Gastrocnemius medialis (tissue), 4 donors: ENCODE measurements around the gene ATXN1. TPM values are rescaled to one million over a fixed set of nuclear protein-coding genes. Genes with fewer than 3 reads are reported as not detected.
A peak's percentile ranks its signal among the peaks of the same experiment; 100 is the strongest.

Experiments used
- ATAC-seq, 2 donors: fragments of 150-250 bp; one replicate each; pipeline ENCODE4 v1.9.1; 2016
- DNase-seq, 2 donors: peaks; one replicate each; pipeline ENCODE4 v3.0.0-alpha.2; 2019
- H3K27ac ChIP-seq, 4 donors: fragments of 200-600 bp; sonication (generic); 1 replicate in 1 of 4; 2 replicates in 3 of 4; pipeline ENCODE4 v1.5.1; 2016 to 2018; ENCODE audit warnings: mild to moderate bottlenecking in 2 of 4, moderate library complexity in 1 of 4
- H3K27me3 ChIP-seq, 3 donors: fragments of 200-600 bp; sonication (generic) in 2 of 3; 1 replicate in 1 of 3; 2 replicates in 2 of 3; pipeline versions ENCODE4 v1.5.1 to v1.6.0; 2016 to 2019; ENCODE audit warnings: mild to moderate bottlenecking in 1 of 3, moderate library complexity in 1 of 3
- H3K36me3 ChIP-seq, 2 donors: fragments of 200-600 bp; sonication (generic) in 1 of 2; one replicate each; pipeline ENCODE4 v1.5.1; 2017 to 2018
- H3K4me1 ChIP-seq, 2 donors: fragments of 200-600 bp; sonication (generic) in 1 of 2; one replicate each; pipeline ENCODE4 v1.5.1; 2016 to 2017; ENCODE audit warnings: mild to moderate bottlenecking in 2 of 2
- H3K4me3 ChIP-seq, 4 donors: fragments of 200-600 bp; sonication (generic) in 3 of 4; 1 replicate in 1 of 4; 2 replicates in 3 of 4; pipeline ENCODE4 v1.5.1; 2016 to 2019; ENCODE audit warnings: mild to moderate bottlenecking in 2 of 4
- H3K9me3 ChIP-seq, 3 donors: fragments of 200-600 bp; sonication (generic) in 2 of 3; 1 replicate in 1 of 3; 2 replicates in 2 of 3; pipeline ENCODE4 v1.5.1; 2016 to 2019
- CTCF ChIP-seq, 5 experiments: fragments of 450-650 bp in 3 of 5; fragments of 200-600 bp in 2 of 5; sonication (generic) in 2 of 5; IDR thresholded peaks in 4 of 5; conservative IDR thresholded peaks in 1 of 5; 1 replicate in 4 of 5; 2 replicates in 1 of 5; pipeline ENCODE4 v1.5.1; 2016 to 2019; ENCODE audit warnings: antibody characterized with exemption in 5 of 5, mild to moderate bottlenecking in 3 of 5, moderate library complexity in 3 of 5
- POLR2A ChIP-seq, 2 donors: fragments of 450-650 bp; IDR thresholded peaks; one replicate each; pipeline ENCODE4 v1.6.1; 2017; ENCODE audit warnings: antibody characterized with exemption in 2 of 2, mild to moderate bottlenecking in 2 of 2, moderate library complexity in 2 of 2
- in situ Hi-C, 4 donors: fragments of 200-750 bp; cut with MboI; loops; one replicate each; pipeline versions ENCODE4 v1.15.0 to v1.8.0; 2017; ENCODE audit warnings: low sequenced_read_pairs in 4 of 4
- intact Hi-C: fragments of 100-400 bp; cut with DNase I; formaldehyde crosslinking; loops from one replicate; pipeline ENCODE4 v1.15.1; 2023; ENCODE audit warnings: low total_unique reads
- total RNA-seq, 4 donors: library from RNA; depleted of rRNA; stranded (reverse); fragments of >200 nt; gene quantifications; one replicate each; pipeline versions ENCODE4 v1.1.0 to v1.2.3, GENCODE V29; 2016

ATXN1 gene
- total RNA-seq, 4 donors from 2014 or later, result 21.8 to 42.9 (median 33.1) TPM

GRCh38 chr6:16311763-16312162, 449.5 kb downstream of the ATXN1 start:
- Histone ChIP-seq H3K27ac (peak overlapping the region; percentile 21 to 62 (median 34)), H3K4me1 (peaks cover under 1 to 9% of the 10 kb centered on the region in 2 donors), H3K27me3 (no peaks in the 10 kb centered on the region), H3K4me3 (no peak overlapping the region), H3K9me3 (no peaks in the 10 kb centered on the region), H3K36me3 (no peaks in the 10 kb centered on the region)
- in situ Hi-C loops (no loop called here), intact Hi-C loops (no loop called here)
- TF ChIP-seq CTCF (IDR thresholded peaks at IDR 0.05 in 4 of 5, conservative IDR thresholded peaks at IDR 0.05 in 1 of 5), result no peak
- TF ChIP-seq POLR2A (IDR thresholded peaks at IDR 0.05), result no peak
- ATAC-seq (peak; percentile 57 to 92), DNase-seq (peak in 1 of 2 donors; percentile 56)

GRCh38 chr6:16306334-16306733, 454.9 kb downstream of the ATXN1 start:
- DNase-seq (peak in 1 of 2 donors; percentile 28), ATAC-seq (no peak)
- H3K36me3 ChIP-seq, result no peaks in the 10 kb centered on the region
- TF ChIP-seq POLR2A (IDR thresholded peaks at IDR 0.05) (no peak), CTCF (IDR thresholded peaks at IDR 0.05 in 4 of 5, conservative IDR thresholded peaks at IDR 0.05 in 1 of 5) (no peak)
- H3K4me1 ChIP-seq, result peaks cover 0 to 8% of the 10 kb centered on the region in 2 donors
- intact Hi-C loops, result no loop called here
- H3K27ac ChIP-seq, result no peak overlapping the region
- in situ Hi-C loops, result no loop called here
- H3K27me3 ChIP-seq, result no peaks in the 10 kb centered on the region
- no peak overlapping the region for H3K4me3 ChIP-seq
- no peaks in the 10 kb centered on the region for H3K9me3 ChIP-seq

GRCh38 chr6:16305788-16306187, 455.5 kb downstream of the ATXN1 start:
- TF ChIP-seq CTCF (IDR thresholded peaks at IDR 0.05 in 4 of 5, conservative IDR thresholded peaks at IDR 0.05 in 1 of 5), result no peak
- no peak for TF ChIP-seq POLR2A (IDR thresholded peaks at IDR 0.05)
- H3K4me3 ChIP-seq, result no peak overlapping the region
- no peak overlapping the region for H3K27ac ChIP-seq
- peak in 1 of 2 donors; percentile 18 for DNase-seq
- intact Hi-C loops, result no loop called here
- no peaks in the 10 kb centered on the region for H3K36me3 ChIP-seq
- no peaks in the 10 kb centered on the region for H3K9me3 ChIP-seq
- peaks cover 0 to 6% of the 10 kb centered on the region in 2 donors for H3K4me1 ChIP-seq
- in situ Hi-C loops, result no loop called here
- no peak for ATAC-seq
- no peaks in the 10 kb centered on the region for H3K27me3 ChIP-seq

GRCh38 chr6:16305246-16305725, 456.0 kb downstream of the ATXN1 start:
- in situ Hi-C loops, result no loop called here
- intact Hi-C loops, result no loop called here
- DNase-seq (peak in 1 of 2 donors; percentile 14), ATAC-seq (peak; percentile 47 to 61)
- Histone ChIP-seq H3K27me3 (no peaks in the 10 kb centered on the region), H3K36me3 (no peaks in the 10 kb centered on the region), H3K4me1 (peaks cover 4 to 6% of the 10 kb centered on the region in 2 donors), H3K27ac (peak overlapping the region in 1 of 4 donors; percentile 50), H3K4me3 (no peak overlapping the region), H3K9me3 (no peaks in the 10 kb centered on the region)
- TF ChIP-seq POLR2A (IDR thresholded peaks at IDR 0.05) (no peak), CTCF (IDR thresholded peaks at IDR 0.05 in 4 of 5, conservative IDR thresholded peaks at IDR 0.05 in 1 of 5) (no peak)
